Bladder microvascular endothelial cell (primary cell): ENCODE measurements around the gene FBXW8. TPM values are rescaled to one million over a fixed set of nuclear protein-coding genes. Genes with fewer than 3 reads are reported as not detected.

Source experiments
- total RNA-seq: library from RNA; depleted of rRNA; stranded (reverse); fragments of >200 nt; gene quantifications from 2 replicates; pipeline ENCODE4 v1.2.3, GENCODE V29; 2014

The FBXW8 gene
- total RNA-seq, result 5.8 and 17.7 TPM in 2 replicates

GRCh38 chr12:116910645-116911451 is at the start of gene FBXW8:
Gene FBXW8, plus strand, starts transcription at chr12:116910950. Its CDS starts 88 bp downstream, at chr12:116911038.

GRCh38 chr12:116881325-116881876 is 29.3 kb upstream of the FBXW8 start, which contains the start of gene HRK:
Gene HRK, minus strand, starts transcription at chr12:116881441. Its CDS starts 134 bp downstream, at chr12:116881307.

Other genes starting within 250 kb of the FBXW8 start
- 18.8 and 24.9 TPM in 2 replicates for gene SPRING1, start 172.9 kb upstream of the FBXW8 start, total RNA-seq
- 1.1 and 2.9 TPM in 2 replicates for gene RNFT2, start 172.6 kb upstream of the FBXW8 start, total RNA-seq
- not detected in 2 replicates for gene HRK, start 29.5 kb upstream of the FBXW8 start, total RNA-seq
- 2.5 and 3.7 TPM in 2 replicates for gene TESC, start 188.5 kb downstream of the FBXW8 start, total RNA-seq